Esophagus muscularis mucosa (tissue), 4 donors: ENCODE data around the gene SCN8A. TPM values are rescaled to one million over a fixed set of nuclear protein-coding genes. Genes with fewer than 3 reads are reported as not detected.

ENCODE experiments used
- DNase-seq: peaks from one replicate; pipeline ENCODE4 v3.0.0-alpha.2; 2017; ENCODE audit errors: extremely low spot score
- H3K27ac ChIP-seq, 4 donors: fragments of 200-600 bp; sonication (generic); replicated peaks in 1 of 4; 1 replicate in 3 of 4; 2 replicates in 1 of 4; pipeline ENCODE4 v1.5.1; 2016 to 2019; ENCODE audit warnings: mild to moderate bottlenecking in 1 of 4
- H3K27me3 ChIP-seq, 4 donors: fragments of 200-600 bp; sonication (generic); one replicate each; pipeline versions ENCODE4 v1.5.1 to v1.6.0; 2016 to 2019
- H3K36me3 ChIP-seq, 4 donors: fragments of 200-600 bp; sonication (generic); one replicate each; pipeline ENCODE4 v1.5.1; 2016 to 2019
- H3K4me1 ChIP-seq, 4 donors: fragments of 200-600 bp; sonication (generic); one replicate each; pipeline ENCODE4 v1.5.1; 2016 to 2019
- H3K4me3 ChIP-seq, 4 donors: fragments of 200-600 bp; sonication (generic); 1 replicate in 2 of 4; 2 replicates in 2 of 4; pipeline ENCODE4 v1.5.1; 2016 to 2019; ENCODE audit warnings: mild to moderate bottlenecking in 4 of 4, moderate library complexity in 1 of 4
- H3K9me3 ChIP-seq, 4 donors: fragments of 200-600 bp; sonication (generic); 1 replicate in 3 of 4; 2 replicates in 1 of 4; pipeline ENCODE4 v1.5.1; 2016 to 2019
- EP300 ChIP-seq: sonication (generic); formaldehyde crosslinking; IDR thresholded peaks from one replicate; pipeline ENCODE4 v1.6.1; 2017; ENCODE audit warnings: antibody characterized with exemption
- POLR2A ChIP-seq: fragments of 450-650 bp; IDR thresholded peaks from one replicate; pipeline ENCODE4 v1.6.1; 2017; ENCODE audit warnings: antibody characterized with exemption, moderate library complexity, mild to moderate bottlenecking, low read depth
- POLR2AphosphoS5 ChIP-seq, 2 donors: sonication (generic); formaldehyde crosslinking; IDR thresholded peaks; one replicate each; pipeline ENCODE4 v1.6.1; 2017; ENCODE audit warnings: antibody characterized with exemption in 2 of 2
- WGBS: methylation state at CpG from one replicate; pipeline ENCODE4 v1.1.5; 2018; 5-methylcytosine and 5-hydroxymethylcytosine counted together
- intact Hi-C: fragments of 100-400 bp; cut with DNase I; formaldehyde crosslinking; loops from one replicate; pipeline ENCODE4 v1.15.1; 2023
- total RNA-seq, 4 donors: library from RNA; depleted of rRNA; stranded (reverse); fragments of >200 nt; gene quantifications; one replicate each; pipeline versions ENCODE4 v1.1.0 to v1.2.1, GENCODE V29; 2016
- TF ChIP-seq, protein P1 (sequence below), 3 experiments: fragments of 200-600 bp in 2 of 3; fragments of 450-650 bp in 1 of 3; sonication (generic) in 2 of 3; IDR thresholded peaks; one replicate each; pipeline ENCODE4 v1.5.1; 2017 to 2019; ENCODE audit warnings: antibody characterized with exemption in 3 of 3, mild to moderate bottlenecking in 2 of 3, moderate library complexity in 1 of 3

SCN8A gene
- total RNA-seq, 4 donors from 2014 or later, result 0.26 to 0.42 (median 0.31) TPM

DNA sequence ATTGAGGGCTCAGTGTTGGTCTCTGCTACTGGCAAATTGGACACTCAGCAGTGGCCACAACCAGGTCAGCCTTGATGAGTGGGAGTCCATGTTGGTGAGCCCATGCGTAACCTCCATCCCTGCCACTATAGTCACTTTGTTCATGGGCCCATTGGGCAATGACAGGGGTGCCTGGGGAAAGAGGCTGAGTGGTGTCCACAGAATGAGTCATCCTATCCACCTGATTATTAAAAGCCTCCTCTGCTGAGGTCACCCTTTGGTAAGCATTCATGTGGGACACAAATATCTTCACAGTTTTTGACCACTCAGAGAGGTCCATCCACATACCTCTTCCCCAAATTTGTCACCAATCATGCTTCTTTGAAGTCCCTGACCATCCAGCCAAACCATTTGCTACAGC, 207.5 kb downstream of the SCN8A start:
- intact Hi-C loops, result no loop called here
- Histone ChIP-seq H3K27me3 (no peaks in the 10 kb centered on the region), H3K36me3 (no peaks in the 10 kb centered on the region), H3K4me1 (no peaks in the 10 kb centered on the region), H3K4me3 (no peak overlapping the region), H3K9me3 (no peaks in the 10 kb centered on the region), H3K27ac (no peak overlapping the region)
- TF ChIP-seq, protein P1, sequence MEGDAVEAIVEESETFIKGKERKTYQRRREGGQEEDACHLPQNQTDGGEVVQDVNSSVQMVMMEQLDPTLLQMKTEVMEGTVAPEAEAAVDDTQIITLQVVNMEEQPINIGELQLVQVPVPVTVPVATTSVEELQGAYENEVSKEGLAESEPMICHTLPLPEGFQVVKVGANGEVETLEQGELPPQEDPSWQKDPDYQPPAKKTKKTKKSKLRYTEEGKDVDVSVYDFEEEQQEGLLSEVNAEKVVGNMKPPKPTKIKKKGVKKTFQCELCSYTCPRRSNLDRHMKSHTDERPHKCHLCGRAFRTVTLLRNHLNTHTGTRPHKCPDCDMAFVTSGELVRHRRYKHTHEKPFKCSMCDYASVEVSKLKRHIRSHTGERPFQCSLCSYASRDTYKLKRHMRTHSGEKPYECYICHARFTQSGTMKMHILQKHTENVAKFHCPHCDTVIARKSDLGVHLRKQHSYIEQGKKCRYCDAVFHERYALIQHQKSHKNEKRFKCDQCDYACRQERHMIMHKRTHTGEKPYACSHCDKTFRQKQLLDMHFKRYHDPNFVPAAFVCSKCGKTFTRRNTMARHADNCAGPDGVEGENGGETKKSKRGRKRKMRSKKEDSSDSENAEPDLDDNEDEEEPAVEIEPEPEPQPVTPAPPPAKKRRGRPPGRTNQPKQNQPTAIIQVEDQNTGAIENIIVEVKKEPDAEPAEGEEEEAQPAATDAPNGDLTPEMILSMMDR (IDR thresholded peaks at IDR 0.05), result no peak
- no peak for DNase-seq
- WGBS, result 100% methylated on average over 1 of the region's 1 CpG

DNA sequence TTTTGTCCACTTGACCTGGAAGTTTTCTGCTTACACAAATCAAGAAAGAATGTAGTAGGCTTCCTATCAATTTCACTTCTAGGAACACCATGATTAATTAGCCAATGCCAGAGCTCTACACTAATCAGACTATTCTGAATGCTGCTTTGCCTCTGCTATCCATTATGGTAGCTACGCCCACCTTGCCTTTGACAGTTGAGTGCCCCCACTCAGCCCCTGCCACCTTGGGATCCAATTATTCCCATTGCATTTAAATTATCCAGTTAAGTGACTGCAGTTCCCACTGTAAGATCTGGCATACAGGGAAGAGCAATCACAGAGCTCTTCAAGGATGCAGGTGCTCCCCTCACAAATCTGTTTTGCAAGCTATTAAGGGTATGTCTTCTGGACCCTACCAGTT, 210.0 kb downstream of the SCN8A start:
- DNase-seq, result no peak
- Histone ChIP-seq H3K4me1 (no peaks in the 10 kb centered on the region), H3K4me3 (no peak overlapping the region), H3K27ac (no peak overlapping the region), H3K27me3 (no peaks in the 10 kb centered on the region), H3K9me3 (no peaks in the 10 kb centered on the region), H3K36me3 (no peaks in the 10 kb centered on the region)
- no peak for TF ChIP-seq POLR2AphosphoS5 (IDR thresholded peaks at IDR 0.05)
- TF ChIP-seq, protein P1 (IDR thresholded peaks at IDR 0.05), result no peak
- TF ChIP-seq EP300, result no peak
- no peak for TF ChIP-seq POLR2A
- intact Hi-C loops, result no loop called here
- WGBS, result 92% methylated on average over 1 of the region's 1 CpG

DNA sequence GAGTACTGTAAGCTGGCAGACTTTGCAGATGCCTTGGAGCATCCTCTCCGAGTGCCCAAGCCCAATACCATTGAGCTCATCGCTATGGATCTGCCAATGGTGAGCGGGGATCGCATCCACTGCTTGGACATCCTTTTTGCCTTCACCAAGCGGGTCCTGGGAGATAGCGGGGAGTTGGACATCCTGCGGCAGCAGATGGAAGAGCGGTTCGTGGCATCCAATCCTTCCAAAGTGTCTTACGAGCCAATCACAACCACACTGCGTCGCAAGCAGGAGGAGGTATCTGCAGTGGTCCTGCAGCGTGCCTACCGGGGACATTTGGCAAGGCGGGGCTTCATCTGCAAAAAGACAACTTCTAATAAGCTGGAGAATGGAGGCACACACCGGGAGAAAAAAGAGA, 215.9 kb downstream of the SCN8A start:
- intact Hi-C loops, result no loop called here
- DNase-seq, result no peak
- Histone ChIP-seq H3K4me3 (no peak overlapping the region), H3K27me3 (peaks cover 0 to 7% (median 0%) of the 10 kb centered on the region in 4 donors), H3K4me1 (no peaks in the 10 kb centered on the region), H3K27ac (no peak overlapping the region), H3K36me3 (no peaks in the 10 kb centered on the region), H3K9me3 (no peaks in the 10 kb centered on the region)
- TF ChIP-seq EP300 (no peak), POLR2A (no peak)
- TF ChIP-seq, protein P1 (IDR thresholded peaks at IDR 0.05), result no peak
- WGBS, result 95% methylated on average over 16 of the region's 16 CpGs

DNA sequence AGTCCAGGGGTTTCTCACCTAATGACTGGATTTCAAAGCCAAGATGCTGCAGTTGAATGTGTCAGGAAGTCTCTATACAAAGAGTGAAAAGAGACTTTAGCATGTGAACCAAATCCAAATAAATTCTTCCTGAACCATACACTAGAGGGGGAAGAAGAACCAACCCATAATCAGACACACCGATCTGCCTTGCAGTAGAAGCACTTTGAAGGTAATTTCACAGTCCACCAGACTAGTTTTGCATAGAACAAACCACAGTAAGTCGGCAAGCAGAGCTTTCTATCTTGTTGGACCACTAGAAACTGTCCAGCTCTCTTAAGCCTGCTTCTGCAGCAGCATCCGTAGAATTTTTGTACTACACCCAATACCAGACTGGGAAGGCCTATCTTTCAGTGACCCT, 218.2 kb downstream of the SCN8A start:
- TF ChIP-seq EP300 (no peak), POLR2A (no peak), POLR2AphosphoS5 (IDR thresholded peaks at IDR 0.05) (no peak)
- TF ChIP-seq, protein P1 (IDR thresholded peaks at IDR 0.05), result no peak
- Histone ChIP-seq H3K27ac (no peak overlapping the region), H3K27me3 (peaks cover 0 to 11% (median 2%) of the 10 kb centered on the region in 4 donors), H3K4me3 (no peak overlapping the region), H3K36me3 (no peaks in the 10 kb centered on the region), H3K9me3 (no peaks in the 10 kb centered on the region), H3K4me1 (peaks cover 3 to 5% (median 5%) of the 10 kb centered on the region in 4 donors)
- intact Hi-C loops, result no loop called here
- no peak for DNase-seq
- whole genome bisulfite sequencing, result 72% methylated on average over 3 of the region's 3 CpGs
